HG03439 (cell line): ENCODE measurements around the gene CCDC85C.

Experiments used
- ATAC-seq: cut with Tn5 transposase; IDR thresholded peaks from one replicate; pipeline ENCODE4 v1.9.1; 2021; ENCODE audit warnings: mild to moderate bottlenecking, moderate library complexity; ENCODE audit not compliant: unreplicated experiment

Gene CCDC85C

DNA sequence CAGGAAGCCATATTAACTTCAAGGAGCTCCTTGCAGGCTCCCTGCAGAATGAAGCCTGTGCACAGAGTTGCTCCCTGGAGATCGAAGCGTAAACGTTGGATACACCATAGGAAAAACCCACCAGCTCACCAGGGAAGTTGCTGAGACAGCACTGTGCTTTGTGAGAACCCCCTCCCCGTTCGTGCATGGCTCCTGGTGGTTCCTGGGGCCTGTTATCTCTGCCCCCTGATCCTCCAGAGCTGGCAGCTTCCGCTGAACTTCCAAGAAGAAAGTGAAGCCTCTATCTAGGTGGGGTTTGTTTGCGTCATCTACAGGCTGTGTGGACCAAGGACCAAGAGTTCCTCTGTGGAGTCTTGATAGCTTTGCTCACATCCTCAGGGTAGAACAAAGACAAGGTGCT, 2.4 kb upstream of the CCDC85C start:
- ATAC-seq: no peak

GRCh38 chr14:99605299-99605961, 1.4 kb upstream of the CCDC85C start:
- peak; percentile 32 for ATAC-seq

DNA sequence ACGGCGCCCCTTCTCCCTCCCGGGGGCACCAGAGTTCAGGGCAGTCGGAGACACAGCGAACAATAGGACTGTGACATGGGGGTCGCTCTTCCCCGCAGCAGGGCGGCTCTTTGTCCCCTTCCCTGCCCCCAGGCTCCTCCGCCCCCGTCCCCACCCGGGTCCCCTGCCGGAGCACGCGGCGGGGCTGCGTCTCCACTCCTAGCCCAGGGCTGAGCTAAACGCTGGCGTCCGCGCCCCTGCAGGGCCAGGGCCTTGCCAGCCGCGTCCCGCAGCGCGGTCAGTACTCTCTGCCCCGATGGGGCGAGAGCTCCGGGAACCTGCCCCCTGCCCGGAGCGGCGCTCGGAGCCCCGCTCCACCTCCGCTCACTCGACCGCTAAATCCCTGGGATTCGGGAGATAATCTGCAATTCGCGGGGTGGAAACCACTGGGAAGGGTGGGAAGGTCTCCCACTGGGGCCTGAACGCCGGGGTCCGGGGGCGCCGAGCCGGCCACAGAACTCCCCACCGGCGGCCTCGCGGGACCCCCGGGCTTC, 825 bp upstream of the CCDC85C start:
- ATAC-seq: peak; percentile 22

GRCh38 chr14:99604278-99604765, 315 bp upstream of the CCDC85C start:
- peak; percentile 86 for ATAC-seq

DNA sequence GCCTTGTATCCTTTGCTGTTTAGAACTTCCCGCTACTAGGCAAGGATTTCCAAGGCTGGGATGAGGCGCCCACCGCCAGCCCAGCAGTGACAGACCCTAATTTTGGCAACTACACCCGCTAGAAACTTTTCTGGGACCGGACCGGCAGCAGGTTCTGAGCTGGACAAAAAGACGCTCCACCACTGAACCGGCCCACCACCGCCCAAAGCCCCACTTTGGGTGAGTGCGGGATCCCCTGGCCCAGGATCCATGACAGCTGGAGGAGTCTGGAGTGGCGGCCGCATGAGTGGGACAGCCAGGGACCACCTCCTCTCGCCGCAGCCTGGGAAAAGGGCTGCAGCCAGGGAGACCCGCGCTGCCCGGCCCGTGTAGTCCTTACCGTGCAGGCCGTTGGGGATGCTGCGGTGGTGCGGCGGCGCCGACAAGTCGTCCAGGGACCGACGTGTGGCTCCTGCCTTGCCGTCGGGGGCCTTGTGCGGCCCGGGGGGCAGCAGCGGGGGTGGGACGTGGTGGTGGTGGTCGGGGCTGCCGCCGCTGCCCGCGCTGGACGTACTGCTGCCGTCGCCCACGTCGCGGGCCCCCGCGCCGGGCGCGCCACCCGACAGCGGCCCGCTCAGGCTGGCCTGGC, 1.1 kb downstream of the CCDC85C start:
- ATAC-seq: no peak

GRCh38 chr14:99602054-99602787, 1.8 kb downstream of the CCDC85C start:
- no peak for ATAC-seq

DNA sequence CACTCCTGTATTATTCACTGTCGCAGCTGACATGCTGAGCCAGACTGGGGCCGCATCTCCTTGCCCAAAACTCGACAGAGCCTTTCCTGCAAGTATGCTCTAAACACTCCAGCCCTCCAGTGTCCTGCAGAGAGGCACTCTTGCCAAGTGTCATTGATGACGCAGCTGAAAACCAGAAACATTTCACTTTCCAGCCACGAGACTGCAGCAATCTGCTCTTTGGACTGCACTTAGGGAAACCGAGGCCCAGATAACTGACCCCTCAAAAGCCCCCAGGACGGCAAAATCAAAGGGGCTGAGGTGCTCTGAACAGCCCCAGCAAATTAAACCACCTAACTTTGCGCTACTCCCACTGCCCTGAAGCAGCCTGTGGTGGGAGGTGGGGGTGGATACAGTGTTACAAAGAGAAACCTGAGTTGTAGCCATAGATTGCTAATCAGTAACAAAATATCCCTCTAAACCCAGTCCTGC, 2.6 kb downstream of the CCDC85C start:
- ATAC-seq: no peak

DNA sequence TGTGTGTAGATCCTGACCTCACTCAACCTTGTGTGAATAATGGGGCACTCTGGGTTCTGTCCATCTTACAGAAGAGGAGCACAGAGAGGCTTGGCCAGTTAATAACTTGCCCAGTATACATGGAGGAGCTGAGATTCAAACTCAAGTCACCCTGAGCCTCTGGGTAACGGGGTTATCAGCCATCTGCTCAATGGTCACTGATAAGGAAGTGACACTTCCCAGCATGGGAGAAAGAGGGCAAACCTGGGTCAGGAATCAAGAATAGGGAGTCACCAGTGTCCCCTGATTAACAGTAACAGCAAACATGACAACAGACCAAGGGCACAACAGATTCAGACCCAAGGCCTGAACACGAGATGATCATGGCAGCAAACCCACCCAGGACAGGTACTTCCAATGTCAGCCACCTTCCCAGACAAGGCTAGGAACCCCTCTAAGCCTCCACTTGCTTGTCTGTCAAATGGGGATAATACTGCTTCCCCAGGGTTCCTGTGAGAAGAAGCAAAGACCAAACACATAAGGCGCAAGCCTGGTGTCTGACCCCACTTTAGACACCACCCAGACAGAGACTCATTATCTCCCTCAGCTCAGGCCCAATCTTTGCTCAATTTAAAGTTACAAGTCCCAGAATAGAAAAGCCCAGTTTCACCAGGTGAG, 3.6 kb downstream of the CCDC85C start:
- no peak for ATAC-seq

DNA sequence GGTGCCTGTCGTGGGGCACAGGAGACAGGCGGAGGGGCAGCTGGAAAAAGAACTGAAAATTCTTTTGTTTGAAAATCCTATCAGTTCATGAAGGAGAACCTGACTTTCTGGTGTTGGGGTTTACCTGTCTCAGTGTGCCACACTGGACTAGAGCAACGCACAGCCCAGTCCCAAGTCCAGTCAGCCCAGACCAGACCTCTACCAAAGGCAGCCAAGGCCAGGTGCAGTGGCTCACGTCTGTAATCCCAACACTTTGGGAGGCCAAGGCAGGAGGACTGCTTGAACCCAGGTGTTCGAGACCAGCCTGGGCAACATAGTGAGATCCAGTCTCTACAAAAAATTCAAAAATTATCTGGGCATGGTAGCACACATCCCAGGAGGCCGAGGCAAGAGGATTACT, 4.6 kb downstream of the CCDC85C start:
- no peak for ATAC-seq

DNA sequence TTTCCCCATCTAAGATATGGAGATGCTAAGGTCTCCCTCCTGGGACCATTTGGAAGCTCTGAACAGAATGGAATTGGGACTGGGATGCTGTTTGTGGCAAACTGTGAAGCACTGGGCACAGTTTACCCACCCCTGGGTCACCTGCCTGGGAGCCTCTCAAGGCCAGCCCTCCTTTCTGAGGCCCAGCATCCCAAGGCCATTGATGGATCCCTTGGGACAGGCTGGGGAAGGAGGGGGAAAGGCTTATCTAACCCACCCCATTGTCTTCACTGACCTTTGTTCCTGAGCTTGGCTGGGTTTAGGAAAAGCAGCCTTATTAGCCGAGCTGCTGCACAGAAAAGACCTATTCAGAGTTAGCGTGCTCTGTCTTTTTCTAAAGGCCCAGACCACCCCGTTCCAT, 5.2 kb downstream of the CCDC85C start:
- no peak for ATAC-seq

DNA sequence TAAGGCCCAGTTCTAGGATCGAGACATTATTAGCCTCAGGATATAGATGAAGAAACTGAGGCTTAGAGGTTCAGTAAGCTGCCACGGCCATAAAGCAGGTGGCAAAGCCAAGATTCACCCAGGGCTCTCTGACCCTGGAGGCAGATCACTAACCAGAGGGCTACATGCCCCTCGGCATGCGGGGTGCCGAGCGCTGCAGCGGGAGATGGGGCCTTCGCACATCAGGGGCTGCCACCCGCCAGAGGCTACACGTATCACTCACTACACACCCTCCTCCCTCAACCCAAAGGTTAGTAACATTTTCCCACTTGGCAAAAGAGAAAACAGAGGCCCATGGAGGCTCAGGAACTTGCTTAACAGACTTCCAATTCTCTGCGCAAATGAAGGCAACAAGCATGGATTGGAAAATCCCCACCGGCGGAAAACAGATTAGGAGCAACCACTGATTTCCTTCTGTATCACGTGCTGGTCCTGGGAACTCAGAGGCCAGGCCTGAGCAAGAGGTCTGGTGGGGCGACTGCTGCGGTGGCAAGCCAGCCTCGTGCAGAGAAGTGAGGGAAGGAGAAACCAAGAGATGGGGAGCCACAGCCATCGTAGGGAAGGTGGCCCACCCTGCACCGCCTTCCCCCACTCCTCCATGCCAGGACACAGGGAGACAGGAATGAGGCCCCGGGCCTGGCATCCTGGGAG, 6.0 kb downstream of the CCDC85C start:
- no peak for ATAC-seq

GRCh38 chr14:99596772-99597171, 7.2 kb downstream of the CCDC85C start:
- ATAC-seq: no peak

GRCh38 chr14:99596071-99596627, 7.9 kb downstream of the CCDC85C start:
- ATAC-seq: no peak

- ATAC-seq: no peak
Observed at GRCh38 chr14:99595524-99595923, 8.5 kb downstream of the CCDC85C start.

DNA sequence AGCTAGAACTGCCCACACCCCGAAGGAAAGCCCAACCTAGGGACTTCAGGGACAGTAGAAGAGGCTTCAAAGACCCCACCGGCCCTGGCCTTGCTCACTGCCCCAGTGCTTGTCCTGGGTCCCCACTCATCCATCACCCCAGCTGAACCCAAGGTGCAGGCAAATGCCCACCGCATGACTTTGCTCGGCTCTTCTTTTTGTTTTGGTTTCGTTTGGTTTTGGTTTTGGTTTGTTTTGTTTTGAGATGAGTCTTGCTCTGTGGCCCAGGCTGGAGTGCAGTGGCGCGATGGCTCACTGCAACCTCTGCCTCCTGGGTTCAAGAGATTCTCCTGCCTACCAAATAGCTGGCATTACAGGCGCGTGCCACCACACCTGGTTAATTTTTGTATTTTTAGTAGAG, 9.0 kb downstream of the CCDC85C start:
- peak; percentile 84 for ATAC-seq

DNA sequence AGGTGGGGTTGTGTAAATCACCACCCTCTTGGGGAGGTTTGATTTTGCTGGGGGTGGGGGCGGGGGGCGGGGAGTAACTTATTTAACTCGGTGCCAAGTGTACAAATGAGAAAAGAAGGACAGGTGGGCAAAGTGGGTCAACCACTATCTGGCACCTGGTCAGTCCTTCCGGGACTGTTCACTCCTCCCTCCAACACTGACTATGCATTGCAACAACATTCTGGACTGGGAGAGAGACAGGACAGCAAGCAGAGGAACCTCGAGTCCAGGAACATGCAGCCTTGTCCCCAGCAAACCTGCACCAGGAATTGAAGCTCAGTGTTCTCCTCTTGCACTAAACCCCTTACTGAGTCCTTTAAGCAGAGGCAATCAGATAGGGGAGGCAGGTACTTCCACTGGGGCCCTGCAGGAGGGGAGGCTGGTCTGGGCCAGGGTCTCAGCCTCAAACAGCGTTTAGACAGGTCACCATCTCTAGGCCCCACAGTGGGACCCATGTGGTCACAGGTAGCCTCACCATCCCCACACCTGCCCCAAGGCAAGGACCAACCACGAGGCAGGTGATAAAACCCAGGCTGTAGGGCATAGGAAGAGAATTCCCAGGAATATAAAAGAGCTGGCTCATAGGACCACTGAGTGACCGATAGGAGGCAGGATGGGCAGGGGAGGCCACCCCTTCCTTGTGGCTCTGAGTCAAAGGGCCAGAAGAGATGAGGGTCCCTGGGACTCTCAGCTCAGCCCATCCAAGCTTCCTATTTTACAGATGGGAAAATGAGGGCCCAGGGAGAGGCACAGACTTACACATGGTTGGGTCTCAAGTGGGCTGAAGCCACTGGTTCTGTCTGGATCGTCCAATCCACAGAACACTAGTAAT, 9.8 kb downstream of the CCDC85C start:
- ATAC-seq: no peak

- ATAC-seq: no peak
Observed at GRCh38 chr14:99592933-99593753, 10.9 kb downstream of the CCDC85C start.

- no peak for ATAC-seq
Observed at GRCh38 chr14:99592394-99592793, 11.6 kb downstream of the CCDC85C start.
